Chondrocyte (in vitro differentiated cells): ENCODE results near the gene CACTIN. TPM values are rescaled to one million over a fixed set of nuclear protein-coding genes. Genes with fewer than 3 reads are reported as not detected.

Experiments
- DNase-seq: peaks from one replicate; pipeline ENCODE4 v3.0.0; 2021; ENCODE audit warnings: mixed read lengths, low spot score
- H3K27ac Mint-ChIP-seq: one replicate; pipeline ENCODE4 v1.8.0; 2021; ENCODE audit warnings: mild to moderate bottlenecking, moderate library complexity, mixed read lengths; ENCODE audit not compliant: unreplicated experiment
- H3K27me3 Mint-ChIP-seq: 2 replicates; pipeline ENCODE4 v1.8.0; 2021; ENCODE audit warnings: low read depth, mixed read lengths
- H3K36me3 Mint-ChIP-seq: 2 replicates; pipeline ENCODE4 v1.8.0; 2021; ENCODE audit warnings: low read depth, mixed read lengths
- H3K4me1 Mint-ChIP-seq: 2 replicates; pipeline ENCODE4 v1.8.0; 2021; ENCODE audit warnings: low read depth, mild to moderate bottlenecking, mixed read lengths
- H3K4me3 Mint-ChIP-seq: one replicate; pipeline ENCODE4 v1.8.0; 2021; ENCODE audit warnings: mild to moderate bottlenecking, moderate library complexity, mixed read lengths; ENCODE audit not compliant: unreplicated experiment
- H3K9me3 Mint-ChIP-seq: 2 replicates; pipeline ENCODE4 v1.8.0; 2021; ENCODE audit warnings: low read depth, mixed read lengths
- CTCF ChIP-seq: fragments of 200-600 bp; sonication (generic); IDR thresholded peaks from 2 replicates; pipeline ENCODE4 v1.5.0; 2021; ENCODE audit warnings: antibody characterized with exemption, mild to moderate bottlenecking, moderate library complexity
- total RNA-seq: library from RNA; stranded (reverse); gene quantifications from 3 replicates; pipeline ENCODE4 v1.2.1, GENCODE V29; 2021

CACTIN gene
- total RNA-seq, 1 donor from 2014 or later, result 19.5 TPM

- no peaks in the 10 kb centered on the region for H3K4me1 Mint-ChIP-seq
- H3K9me3 Mint-ChIP-seq, result no peaks in the 10 kb centered on the region
- H3K27me3 Mint-ChIP-seq, result no peaks in the 10 kb centered on the region
- no peak for DNase-seq
- no peak for TF ChIP-seq CTCF
- H3K27ac Mint-ChIP-seq, result no peak overlapping the region
- H3K4me3 Mint-ChIP-seq, result no peak overlapping the region
- H3K36me3 Mint-ChIP-seq, result peaks cover 14% of the 10 kb centered on the region
Observed at GRCh38 chr19:3637621-3638020, 11.0 kb upstream of the CACTIN start.

- Mint-ChIP-seq H3K9me3 (no peaks in the 10 kb centered on the region), H3K27me3 (no peaks in the 10 kb centered on the region), H3K36me3 (peaks cover 14% of the 10 kb centered on the region), H3K27ac (no peak overlapping the region), H3K4me3 (no peak overlapping the region), H3K4me1 (no peaks in the 10 kb centered on the region)
- no peak for DNase-seq
- no peak for TF ChIP-seq CTCF
Observed at GRCh38 chr19:3636962-3637361, 10.4 kb upstream of the CACTIN start.

GRCh38 chr19:3636506-3636905 lies 9.9 kb upstream of the CACTIN start:
- DNase-seq, result no peak
- H3K36me3 Mint-ChIP-seq, result peaks cover 14% of the 10 kb centered on the region
- H3K4me1 Mint-ChIP-seq, result no peaks in the 10 kb centered on the region
- TF ChIP-seq CTCF, result no peak
- no peaks in the 10 kb centered on the region for H3K9me3 Mint-ChIP-seq
- H3K4me3 Mint-ChIP-seq, result no peak overlapping the region
- no peak overlapping the region for H3K27ac Mint-ChIP-seq
- no peaks in the 10 kb centered on the region for H3K27me3 Mint-ChIP-seq

GRCh38 chr19:3634496-3635045 lies 8.0 kb upstream of the CACTIN start:
- peaks cover 18% of the 10 kb centered on the region for H3K36me3 Mint-ChIP-seq
- no peaks in the 10 kb centered on the region for H3K4me1 Mint-ChIP-seq
- H3K27me3 Mint-ChIP-seq, result no peaks in the 10 kb centered on the region
- no peak for DNase-seq
- no peak for TF ChIP-seq CTCF
- no peaks in the 10 kb centered on the region for H3K9me3 Mint-ChIP-seq
- H3K27ac Mint-ChIP-seq, result no peak overlapping the region
- no peak overlapping the region for H3K4me3 Mint-ChIP-seq

- no peak overlapping the region for H3K4me3 Mint-ChIP-seq
- H3K9me3 Mint-ChIP-seq, result no peaks in the 10 kb centered on the region
- no peaks in the 10 kb centered on the region for H3K4me1 Mint-ChIP-seq
- no peak for TF ChIP-seq CTCF
- peaks cover 13% of the 10 kb centered on the region for H3K36me3 Mint-ChIP-seq
- no peak for DNase-seq
- H3K27me3 Mint-ChIP-seq, result no peaks in the 10 kb centered on the region
- H3K27ac Mint-ChIP-seq, result no peak overlapping the region
Observed at GRCh38 chr19:3633559-3633988, 7.0 kb upstream of the CACTIN start.
